Thyroid gland (tissue), 4 donors: ENCODE data around the gene MAGI1. TPM values are rescaled to one million over a fixed set of nuclear protein-coding genes. Genes with fewer than 3 reads are reported as not detected.

Experiments used
- DNase-seq, 2 donors: peaks; one replicate each; pipeline ENCODE4 v3.0.0-alpha.2; 2019
- H3K27ac ChIP-seq, 3 donors: fragments of 200-600 bp; sonication (generic); 1 replicate in 2 of 3; 2 replicates in 1 of 3; pipeline ENCODE4 v1.5.1; 2016 to 2019; ENCODE audit warnings: mild to moderate bottlenecking in 1 of 3, moderate library complexity in 1 of 3
- H3K27me3 ChIP-seq: fragments of 200-600 bp; sonication (generic); one replicate; pipeline ENCODE4 v1.5.1; 2019
- H3K36me3 ChIP-seq, 2 donors: fragments of 200-600 bp; sonication (generic); one replicate each; pipeline ENCODE4 v1.5.1; 2016 to 2019
- H3K4me1 ChIP-seq, 2 donors: fragments of 200-600 bp; sonication (generic); one replicate each; pipeline ENCODE4 v1.5.1; 2017 to 2019
- H3K4me3 ChIP-seq, 3 donors: fragments of 200-600 bp; sonication (generic); replicated peaks in 1 of 3; 1 replicate in 2 of 3; 2 replicates in 1 of 3; pipeline ENCODE4 v1.5.1; 2016; ENCODE audit warnings: mild to moderate bottlenecking in 1 of 3
- H3K9me3 ChIP-seq: fragments of 200-600 bp; sonication (generic); one replicate; pipeline ENCODE4 v1.5.1; 2017
- POLR2A ChIP-seq, 2 donors: fragments of 450-650 bp; IDR thresholded peaks; one replicate each; pipeline ENCODE4 v1.6.1; 2017; ENCODE audit warnings: antibody characterized with exemption in 2 of 2, mild to moderate bottlenecking in 2 of 2, moderate library complexity in 1 of 2
- WGBS, 2 donors: methylation state at CpG; one replicate each; pipeline ENCODE4 v1.1.5; 2017; 5-methylcytosine and 5-hydroxymethylcytosine counted together
- intact Hi-C: fragments of 100-400 bp; cut with DNase I; formaldehyde crosslinking; loops from one replicate; pipeline ENCODE4 v1.15.1; 2023
- total RNA-seq, 4 donors: library from RNA; depleted of rRNA; stranded (reverse); fragments of >200 nt; gene quantifications; one replicate each; pipeline ENCODE4 v1.2.3, GENCODE V29; 2016
- TF ChIP-seq, protein P1 (sequence below), 6 experiments: fragments of 200-600 bp in 3 of 6; fragments of 450-650 bp in 3 of 6; sonication (generic) in 3 of 6; IDR thresholded peaks; one replicate each; pipeline ENCODE4 v1.5.1; 2016 to 2019; ENCODE audit warnings: antibody characterized with exemption in 6 of 6, mild to moderate bottlenecking in 2 of 6, inconsistent platforms in 1 of 6, moderate library complexity in 1 of 6

Gene MAGI1
- total RNA-seq, 4 donors from 2014 or later: 60.5 to 123 (median 87.5) TPM

DNA sequence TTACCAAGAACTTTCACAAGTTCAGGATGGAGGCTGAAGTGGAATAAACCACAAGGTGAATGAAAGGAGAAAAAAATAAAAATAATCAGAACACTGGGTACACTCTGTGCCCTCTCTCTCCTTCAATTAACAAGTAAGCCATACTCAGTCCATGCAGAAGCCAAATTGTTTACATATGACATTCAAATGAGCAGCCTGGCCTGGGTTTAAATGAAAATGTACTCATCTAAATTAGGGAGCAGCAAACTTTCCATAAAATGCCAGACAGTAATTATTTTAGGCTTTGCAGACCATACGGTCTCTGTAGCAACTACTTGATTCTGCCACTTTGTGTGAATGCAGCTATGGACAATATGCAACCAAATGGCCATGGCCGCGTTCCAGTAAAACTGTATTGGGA lies 376.6 kb downstream of the MAGI1 start:
- WGBS, 2 donors: 87 to 92% methylated on average over 3 of the region's 3 CpGs
- no peak for DNase-seq

DNA sequence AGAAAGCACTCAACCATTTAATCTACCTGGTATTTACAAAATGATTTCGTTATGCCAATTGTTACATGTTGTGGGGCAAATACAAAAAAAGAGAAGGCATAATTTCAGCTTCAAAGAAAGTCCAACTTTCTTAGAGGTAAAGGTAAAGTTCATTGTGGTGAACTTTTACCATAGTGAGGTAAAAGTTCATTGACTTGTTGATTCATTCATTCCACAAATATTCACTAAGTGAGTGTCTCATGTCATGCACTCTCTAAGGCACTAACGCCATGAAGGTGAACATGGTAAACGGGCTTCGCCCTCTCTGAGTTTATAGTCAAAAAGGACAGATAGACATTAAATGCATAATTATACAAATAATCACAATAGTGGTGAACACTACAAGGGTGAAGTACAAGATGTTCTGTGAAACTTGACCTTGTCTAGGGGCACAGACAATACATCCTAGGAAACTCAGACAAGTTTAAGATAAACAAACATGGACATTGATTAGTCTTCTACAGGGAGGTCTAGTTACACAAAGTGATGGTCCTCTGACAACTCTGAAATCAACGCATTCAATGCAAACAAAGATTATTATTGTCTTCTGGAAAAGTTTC lies 378.6 kb downstream of the MAGI1 start:
- H3K9me3 ChIP-seq: no peaks in the 10 kb centered on the region
- WGBS, 2 donors: 92 to 95% methylated on average over 5 of the region's 5 CpGs
- no peak for TF ChIP-seq POLR2A (IDR thresholded peaks at IDR 0.05)
- TF ChIP-seq, protein P1, sequence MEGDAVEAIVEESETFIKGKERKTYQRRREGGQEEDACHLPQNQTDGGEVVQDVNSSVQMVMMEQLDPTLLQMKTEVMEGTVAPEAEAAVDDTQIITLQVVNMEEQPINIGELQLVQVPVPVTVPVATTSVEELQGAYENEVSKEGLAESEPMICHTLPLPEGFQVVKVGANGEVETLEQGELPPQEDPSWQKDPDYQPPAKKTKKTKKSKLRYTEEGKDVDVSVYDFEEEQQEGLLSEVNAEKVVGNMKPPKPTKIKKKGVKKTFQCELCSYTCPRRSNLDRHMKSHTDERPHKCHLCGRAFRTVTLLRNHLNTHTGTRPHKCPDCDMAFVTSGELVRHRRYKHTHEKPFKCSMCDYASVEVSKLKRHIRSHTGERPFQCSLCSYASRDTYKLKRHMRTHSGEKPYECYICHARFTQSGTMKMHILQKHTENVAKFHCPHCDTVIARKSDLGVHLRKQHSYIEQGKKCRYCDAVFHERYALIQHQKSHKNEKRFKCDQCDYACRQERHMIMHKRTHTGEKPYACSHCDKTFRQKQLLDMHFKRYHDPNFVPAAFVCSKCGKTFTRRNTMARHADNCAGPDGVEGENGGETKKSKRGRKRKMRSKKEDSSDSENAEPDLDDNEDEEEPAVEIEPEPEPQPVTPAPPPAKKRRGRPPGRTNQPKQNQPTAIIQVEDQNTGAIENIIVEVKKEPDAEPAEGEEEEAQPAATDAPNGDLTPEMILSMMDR (IDR thresholded peaks at IDR 0.05): no peak
- no peak overlapping the region for H3K4me3 ChIP-seq
- H3K36me3 ChIP-seq: no peaks in the 10 kb centered on the region
- H3K4me1 ChIP-seq: no peaks in the 10 kb centered on the region
- no peak for DNase-seq
- no peak overlapping the region for H3K27ac ChIP-seq
- no peaks in the 10 kb centered on the region for H3K27me3 ChIP-seq
- intact Hi-C loops: no loop called here

More for the DNA sequence above, 376.6 kb downstream of the MAGI1 start:
- Histone ChIP-seq H3K4me1 (no peaks in the 10 kb centered on the region), H3K9me3 (no peaks in the 10 kb centered on the region), H3K27ac (no peak overlapping the region), H3K27me3 (no peaks in the 10 kb centered on the region), H3K4me3 (no peak overlapping the region), H3K36me3 (no peaks in the 10 kb centered on the region)
- TF ChIP-seq, protein P1 (IDR thresholded peaks at IDR 0.05): no peak
- intact Hi-C loops: no loop called here

DNA sequence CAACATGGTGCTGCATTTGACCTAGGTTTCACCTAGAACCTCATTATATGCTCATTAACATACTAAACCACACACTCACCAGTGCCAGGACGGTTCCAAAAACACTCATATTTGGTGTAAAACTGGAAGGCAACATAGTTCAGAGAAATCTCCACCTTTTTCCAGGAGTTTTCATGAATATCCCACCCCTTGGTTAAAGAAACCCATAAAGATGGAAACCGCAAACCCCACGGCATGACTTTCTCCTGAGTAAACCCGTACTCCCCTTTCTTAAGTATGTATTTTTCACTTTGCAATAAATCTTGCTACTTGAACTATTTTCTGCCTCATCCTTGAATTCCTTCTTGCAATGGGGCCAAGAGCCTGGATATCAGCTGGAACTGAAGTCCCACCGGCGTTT lies 379.3 kb downstream of the MAGI1 start:
- 94 to 98% methylated on average over 6 of the region's 6 CpGs for WGBS, 2 donors
- Histone ChIP-seq H3K4me1 (no peaks in the 10 kb centered on the region), H3K4me3 (no peak overlapping the region), H3K27me3 (no peaks in the 10 kb centered on the region), H3K9me3 (no peaks in the 10 kb centered on the region), H3K36me3 (no peaks in the 10 kb centered on the region), H3K27ac (no peak overlapping the region)
- no peak for TF ChIP-seq POLR2A (IDR thresholded peaks at IDR 0.05)
- TF ChIP-seq, protein P1 (IDR thresholded peaks at IDR 0.05): no peak
- DNase-seq: no peak
- intact Hi-C loops: no loop called here

DNA sequence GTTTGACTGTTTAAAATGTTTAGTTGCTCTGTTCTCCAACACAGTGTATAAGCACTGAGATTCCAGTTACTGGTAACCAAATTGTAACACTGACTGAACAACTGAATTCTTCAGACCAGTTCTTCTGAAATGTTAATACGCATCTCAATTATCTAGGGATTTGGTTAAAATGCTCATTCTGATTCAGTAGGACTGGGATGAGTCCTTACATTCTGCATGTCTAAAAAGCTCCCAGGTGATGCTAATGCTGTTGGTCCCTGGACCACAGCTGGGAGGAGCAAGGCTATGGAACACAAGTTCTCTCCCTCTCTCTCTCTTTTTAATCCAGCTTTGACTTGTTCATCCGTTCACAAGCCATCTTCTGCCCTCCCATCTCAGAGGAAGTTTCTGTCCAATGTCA lies 380.3 kb downstream of the MAGI1 start:
- Histone ChIP-seq H3K27ac (no peak overlapping the region), H3K4me1 (no peaks in the 10 kb centered on the region)
- 89 to 90% methylated on average over 2 of the region's 2 CpGs for WGBS, 2 donors

DNA sequence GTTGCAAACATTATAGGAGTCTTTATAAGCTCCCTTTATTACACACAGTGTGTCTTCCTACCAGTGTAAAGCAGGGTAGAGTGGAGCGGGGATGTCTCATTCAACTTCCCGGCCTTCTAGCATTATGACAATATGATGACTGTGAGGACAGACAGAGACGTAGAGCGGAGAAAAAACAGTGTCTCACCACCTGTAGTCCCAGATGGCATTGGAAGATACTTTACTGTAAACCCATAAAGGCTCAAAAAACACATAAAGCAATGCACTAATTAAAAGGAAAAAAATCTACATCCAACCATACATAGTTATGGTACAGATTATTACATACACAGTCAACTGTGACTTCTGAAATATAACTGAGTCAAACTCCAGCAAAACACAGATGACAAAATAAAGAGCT lies 383.7 kb downstream of the MAGI1 start:
- intact Hi-C loops: no loop called here
- Histone ChIP-seq H3K9me3 (no peaks in the 10 kb centered on the region), H3K27me3 (no peaks in the 10 kb centered on the region), H3K27ac (no peak overlapping the region), H3K4me3 (no peak overlapping the region), H3K36me3 (no peaks in the 10 kb centered on the region), H3K4me1 (no peaks in the 10 kb centered on the region)
- DNase-seq: no peak
- 94 to 99% methylated on average over 4 of the region's 4 CpGs for WGBS, 2 donors
- no peak for TF ChIP-seq POLR2A (IDR thresholded peaks at IDR 0.05)
- TF ChIP-seq, protein P1 (IDR thresholded peaks at IDR 0.05): no peak

More for the DNA sequence above, 380.3 kb downstream of the MAGI1 start:
- Histone ChIP-seq H3K4me3 (no peak overlapping the region), H3K27me3 (no peaks in the 10 kb centered on the region), H3K36me3 (no peaks in the 10 kb centered on the region), H3K9me3 (no peaks in the 10 kb centered on the region)
- intact Hi-C loops: no loop called here
- no peak for TF ChIP-seq POLR2A (IDR thresholded peaks at IDR 0.05)
- TF ChIP-seq, protein P1 (IDR thresholded peaks at IDR 0.05): no peak
- DNase-seq: no peak
